ELR (cell line): ENCODE results near the gene GLUD1.
"Not testable (repeated sequence)": the region's sequence is repeated elsewhere in the genome, so short reads cannot be mapped to it uniquely, and the experiment has no call there.

Source experiments
- DNase-seq: peaks from one replicate; pipeline ENCODE4 v3.0.0-alpha.2; 2015; ENCODE audit warnings: low read depth

GLUD1 gene

GRCh38 chr10:87089746-87090145, 4.9 kb downstream of the GLUD1 start:
- no peak for DNase-seq

GRCh38 chr10:87085537-87085936, 9.1 kb downstream of the GLUD1 start:
- DNase-seq, result no peak

GRCh38 chr10:87084291-87084782, 10.3 kb downstream of the GLUD1 start:
- peak; percentile 92 for DNase-seq

- peak; percentile 84 for DNase-seq
Measured at GRCh38 chr10:87083576-87084290, 10.9 kb downstream of the GLUD1 start.

- DNase-seq, result peak; percentile 78
Measured at GRCh38 chr10:87082219-87082618, 12.4 kb downstream of the GLUD1 start.

- not testable (repeated sequence) for DNase-seq
Measured at GRCh38 chr10:87081574-87081973, 13.1 kb downstream of the GLUD1 start.

- DNase-seq, result not testable (repeated sequence)
Measured at GRCh38 chr10:87080621-87081020, 14.0 kb downstream of the GLUD1 start.

GRCh38 chr10:87079106-87079836, 15.4 kb downstream of the GLUD1 start:
- DNase-seq, result peak; percentile 44

- not testable (repeated sequence) for DNase-seq
Measured at GRCh38 chr10:87076421-87076820, 18.2 kb downstream of the GLUD1 start.

- no peak for DNase-seq
Measured at GRCh38 chr10:87072449-87072848, 22.2 kb downstream of the GLUD1 start.

- no peak for DNase-seq
Measured at GRCh38 chr10:87068281-87068680, 26.4 kb downstream of the GLUD1 start.

- no peak for DNase-seq
Measured at GRCh38 chr10:87066865-87067264, 27.8 kb downstream of the GLUD1 start.

GRCh38 chr10:87066178-87066577, 28.5 kb downstream of the GLUD1 start:
- no peak for DNase-seq

GRCh38 chr10:87064651-87065050, 30.0 kb downstream of the GLUD1 start:
- DNase-seq, result no peak

GRCh38 chr10:87060280-87060928, 34.2 kb downstream of the GLUD1 start:
- no peak for DNase-seq

- no peak for DNase-seq
Measured at GRCh38 chr10:87059401-87059800, 35.2 kb downstream of the GLUD1 start.

GRCh38 chr10:87058171-87058570, 36.5 kb downstream of the GLUD1 start:
- DNase-seq, result no peak

- peak; percentile 81 for DNase-seq
Measured at GRCh38 chr10:87054373-87055295, 40.0 kb downstream of the GLUD1 start.

- DNase-seq, result no peak
Measured at GRCh38 chr10:87053577-87054181, 41.0 kb downstream of the GLUD1 start.

GRCh38 chr10:87053111-87053510, 41.5 kb downstream of the GLUD1 start:
- no peak for DNase-seq

GRCh38 chr10:87045434-87045938, 49.2 kb downstream of the GLUD1 start:
- DNase-seq, result no peak
